H1 (cell line): ENCODE measurements around the gene MRPS24.

Source experiments
- CEBPB ChIP-seq: IDR thresholded peaks from 2 replicates; pipeline ENCODE4 v1.6.1; 2012; ENCODE audit warnings: low read depth, low read length
- CREB1 ChIP-seq: IDR thresholded peaks from 2 replicates; pipeline ENCODE4 v1.6.1; 2012; ENCODE audit warnings: inconsistent platforms
- CTCF ChIP-seq, 3 experiments: IDR thresholded peaks; 1 replicate in 2 of 3; 2 replicates in 1 of 3; pipeline versions ENCODE4 v1.5.1 to v1.6.1; 2011; ENCODE audit warnings: low read length in 3 of 3, mild to moderate bottlenecking in 3 of 3, inconsistent platforms in 2 of 3, low read depth in 1 of 3, moderate library complexity in 1 of 3; ENCODE audit not compliant: insufficient read depth in 1 of 3; ENCODE audit errors: control extremely low read depth in 1 of 3
- GABPA ChIP-seq: IDR thresholded peaks from 2 replicates; pipeline ENCODE4 v1.6.1; 2011; ENCODE audit warnings: mild to moderate bottlenecking, low read length, moderate library complexity, borderline replicate concordance; ENCODE audit not compliant: insufficient read depth
- HDAC6 ChIP-seq: IDR thresholded peaks from one replicate; pipeline ENCODE4 v1.7.1; 2012; ENCODE audit warnings: low read depth, mild to moderate bottlenecking, inconsistent platforms, low read length, moderate library complexity
- POLR2AphosphoS5 ChIP-seq: IDR thresholded peaks from 2 replicates; pipeline ENCODE4 v1.6.1; 2011; ENCODE audit warnings: low read depth, low read length
- SIN3A ChIP-seq, 2 experiments: IDR thresholded peaks in 1 of 2; conservative IDR thresholded peaks in 1 of 2; 2 replicates each; pipeline ENCODE4 v1.6.1; 2011 to 2012; ENCODE audit warnings: low read length in 2 of 2, improper control_type of control experiment in 1 of 2, low read depth in 1 of 2, mild to moderate bottlenecking in 1 of 2
- SP2 ChIP-seq: IDR thresholded peaks from 2 replicates; pipeline ENCODE4 v1.6.1; 2012; ENCODE audit warnings: mild to moderate bottlenecking, low read length, inconsistent platforms
- TBP ChIP-seq: IDR thresholded peaks from 2 replicates; pipeline ENCODE4 v1.6.1; 2011; ENCODE audit warnings: low read depth, low read length, improper control_type of control experiment
- YY1 ChIP-seq: IDR thresholded peaks from 2 replicates; pipeline ENCODE4 v1.6.1; 2011; ENCODE audit warnings: low read depth, mild to moderate bottlenecking, low read length
- ZNF274 ChIP-seq: IDR thresholded peaks from 2 replicates; pipeline ENCODE4 v1.7.0; 2012; ENCODE audit warnings: low read length, borderline replicate concordance; ENCODE audit errors: extremely low read depth

- TF ChIP-seq TBP (no peak), SP2 (no peak), CTCF (IDR thresholded peaks at IDR 0.05; ENCODE audit: control extremely low read depth in 1 of 3, insufficient read depth in 1 of 3, low read depth in 1 of 3, low read length in 3 of 3) (no peak), CREB1 (no peak), POLR2AphosphoS5 (no peak), ZNF274 (no peak), YY1 (no peak), SIN3A (conservative IDR thresholded peaks at IDR 0.05 in 1 of 2, IDR thresholded peaks at IDR 0.05 in 1 of 2; ENCODE audit: low read depth in 1 of 2, low read length in 2 of 2) (no peak), GABPA (no peak), HDAC6 (no peak), CEBPB (no peak)
These were observed 43.9 kb downstream of the MRPS24 start for GRCh38 chr7:43825391-43825808.
